GM19452 (cell line): ENCODE data around the gene ATOH1.

Experiments used
- ATAC-seq: cut with Tn5 transposase; IDR thresholded peaks from one replicate; pipeline ENCODE4 v1.9.1; 2021; ENCODE audit not compliant: unreplicated experiment

ATOH1 gene

DNA sequence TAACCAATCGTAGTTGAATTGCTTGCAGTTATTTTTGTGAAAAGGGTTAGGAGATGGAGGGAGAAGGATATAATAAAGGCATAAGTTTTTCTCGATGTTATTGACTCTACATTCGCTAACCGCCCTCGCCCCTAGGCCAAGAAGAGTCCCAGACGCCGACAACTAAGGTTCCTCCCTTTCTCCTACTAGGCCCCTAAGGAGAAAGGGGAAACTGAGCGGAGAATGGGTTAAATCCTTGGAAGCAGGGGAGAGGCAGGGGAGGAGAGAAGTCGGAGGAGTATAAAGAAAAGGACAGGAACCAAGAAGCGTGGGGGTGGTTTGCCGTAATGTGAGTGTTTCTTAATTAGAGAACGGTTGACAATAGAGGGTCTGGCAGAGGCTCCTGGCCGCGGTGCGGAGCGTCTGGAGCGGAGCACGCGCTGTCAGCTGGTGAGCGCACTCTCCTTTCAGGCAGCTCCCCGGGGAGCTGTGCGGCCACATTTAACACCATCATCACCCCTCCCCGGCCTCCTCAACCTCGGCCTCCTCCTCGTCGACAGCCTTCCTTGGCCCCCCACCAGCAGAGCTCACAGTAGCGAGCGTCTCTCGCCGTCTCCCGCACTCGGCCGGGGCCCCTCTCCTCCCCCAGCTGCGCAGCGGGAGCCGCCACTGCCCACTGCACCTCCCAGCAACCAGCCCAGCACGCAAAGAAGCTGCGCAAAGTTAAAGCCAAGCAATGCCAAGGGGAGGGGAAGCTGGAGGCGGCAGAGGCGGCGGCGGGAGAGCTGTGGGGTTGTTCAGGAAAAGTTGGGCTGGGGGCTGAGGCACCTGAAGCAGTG, 5.9 kb downstream of the ATOH1 start:
- ATAC-seq, result no peak

- no peak for ATAC-seq
Measured at GRCh38 chr4:93835929-93836328, 7.4 kb downstream of the ATOH1 start.

GRCh38 chr4:93839704-93840103, 11.2 kb downstream of the ATOH1 start:
- ATAC-seq, result no peak

DNA sequence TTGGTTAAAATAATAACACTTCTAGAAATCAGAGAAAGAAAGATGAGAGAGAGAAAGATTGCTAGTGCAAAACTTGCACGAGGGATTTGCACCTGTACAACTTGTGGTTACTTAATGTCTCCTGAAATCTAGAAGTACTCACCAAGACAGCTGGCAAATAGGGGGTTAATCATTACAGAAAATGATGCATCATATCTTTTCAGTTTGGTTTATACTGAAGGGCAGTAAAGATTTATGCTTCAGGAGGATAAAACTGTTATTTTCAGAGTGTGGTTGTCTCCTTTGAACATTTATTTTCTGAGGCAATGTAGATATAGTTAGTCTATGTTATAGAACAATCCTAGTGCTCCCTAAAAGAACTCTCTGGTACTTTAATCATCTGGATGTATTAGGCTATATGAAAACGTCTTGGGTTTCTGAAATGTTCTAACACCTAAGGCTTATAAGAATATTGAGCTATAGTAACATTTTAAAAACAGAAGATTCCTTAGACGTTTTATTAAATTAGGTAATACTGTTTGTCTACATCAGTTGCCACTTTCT, 13.3 kb downstream of the ATOH1 start:
- no peak for ATAC-seq

DNA sequence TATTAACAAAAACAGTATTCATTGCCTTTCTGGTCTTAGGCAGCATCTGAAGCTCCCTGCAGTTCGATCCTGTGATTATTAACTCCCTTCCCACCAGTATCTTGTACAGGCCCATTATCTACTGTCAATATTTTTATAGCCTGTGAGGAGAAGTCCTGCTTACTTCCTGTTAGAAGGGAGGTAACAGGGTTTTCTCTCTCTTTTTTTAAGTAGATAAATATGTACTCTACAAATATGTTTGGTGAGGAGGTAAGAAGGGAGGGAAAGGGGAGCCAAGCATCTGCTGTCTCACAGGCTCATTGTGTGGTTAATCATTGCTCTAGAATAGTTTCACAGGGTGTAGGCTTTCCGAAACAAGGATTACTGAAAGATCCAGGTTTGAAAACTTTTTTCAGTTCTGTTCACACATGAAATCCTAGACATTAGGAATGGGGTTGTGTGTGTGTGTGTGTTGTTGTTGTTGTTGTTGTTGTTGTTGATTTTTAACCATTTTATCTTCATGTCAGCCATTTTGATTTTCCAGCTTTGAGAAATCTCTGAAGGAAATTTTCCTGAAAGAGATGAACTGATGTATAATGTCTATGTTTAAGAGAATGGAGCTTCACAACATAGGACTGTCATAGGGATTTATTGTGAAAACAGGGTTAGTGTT, 14.2 kb downstream of the ATOH1 start:
- ATAC-seq, result peak; percentile 76

- no peak for ATAC-seq
Measured at GRCh38 chr4:93843772-93844171, 15.2 kb downstream of the ATOH1 start.

GRCh38 chr4:93852680-93853079, 24.1 kb downstream of the ATOH1 start:
- no peak for ATAC-seq

- ATAC-seq, result peak; percentile 48
Measured at GRCh38 chr4:93855926-93856325, 27.4 kb downstream of the ATOH1 start.

DNA sequence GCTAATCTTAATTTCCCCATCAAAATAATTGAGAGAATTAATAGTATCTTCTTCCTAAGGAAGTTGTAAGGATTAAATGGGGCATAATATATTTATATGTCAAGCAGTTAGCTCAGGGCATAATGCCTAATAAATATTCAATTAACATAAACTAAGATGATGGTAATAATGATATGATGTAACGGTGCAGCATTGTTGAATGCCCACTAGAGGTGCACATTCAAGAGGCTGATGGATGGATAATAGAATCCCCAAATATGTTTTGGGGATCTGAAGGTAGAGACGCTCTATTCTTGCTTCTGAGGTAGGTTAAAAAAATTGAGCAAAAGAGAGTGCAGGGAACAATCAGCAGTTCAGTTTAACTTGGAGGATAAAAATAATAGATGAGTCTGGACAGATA, 37.1 kb downstream of the ATOH1 start:
- ATAC-seq, result no peak

- ATAC-seq, result no peak
Measured at GRCh38 chr4:93867416-93868001, 39.0 kb downstream of the ATOH1 start.

- ATAC-seq, result no peak
Measured at GRCh38 chr4:93870876-93871458, 42.4 kb downstream of the ATOH1 start.

DNA sequence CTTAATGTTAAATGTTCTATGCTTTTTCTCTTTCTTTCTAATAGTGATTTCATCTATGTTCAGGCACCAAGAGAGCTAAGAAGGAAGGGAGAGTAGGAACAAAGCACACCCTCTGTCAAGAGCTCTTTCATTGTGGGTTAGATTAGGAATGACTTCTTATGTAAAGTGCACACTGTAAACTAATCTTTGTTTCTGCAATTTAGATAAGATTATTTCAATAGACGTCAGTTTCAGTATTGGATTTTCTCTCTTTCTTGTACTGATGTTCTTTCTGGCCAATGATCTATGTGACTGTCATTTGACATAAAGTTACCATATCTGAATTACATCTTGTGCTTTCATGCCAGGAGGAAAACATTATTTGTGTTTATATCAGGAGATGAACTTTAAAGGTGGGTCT, 48.2 kb downstream of the ATOH1 start:
- ATAC-seq, result no peak

DNA sequence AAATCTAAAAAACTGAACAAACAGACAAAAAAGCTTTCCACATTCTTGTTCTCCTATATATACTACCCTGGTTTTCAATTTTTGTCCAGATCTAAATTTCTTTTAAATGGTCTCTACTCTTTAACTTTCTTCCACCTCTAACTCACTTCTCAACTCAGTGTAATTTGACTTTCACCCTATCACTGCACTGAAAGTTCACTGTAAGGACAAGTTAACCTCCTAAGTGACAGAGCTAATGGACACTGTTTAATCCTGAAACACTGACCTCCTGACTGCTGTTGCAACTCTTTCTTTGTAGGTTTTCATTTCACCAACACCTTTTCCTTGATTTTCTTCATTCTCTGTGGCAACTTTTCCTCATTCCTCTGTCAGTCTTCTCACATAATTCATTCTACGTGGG, 50.0 kb downstream of the ATOH1 start:
- no peak for ATAC-seq

- peak; percentile 64 for ATAC-seq
Measured at GRCh38 chr4:93879919-93880318, 51.4 kb downstream of the ATOH1 start.
